ENCODE data around the gene CCDC157. TPM values are rescaled to one million over a fixed set of nuclear protein-coding genes. Genes with fewer than 3 reads are reported as not detected.

The CCDC157 gene
- total and polyA plus RNA-seq, 12 donors: 0.48 to 9.9 (median 2.8) TPM

DNA sequence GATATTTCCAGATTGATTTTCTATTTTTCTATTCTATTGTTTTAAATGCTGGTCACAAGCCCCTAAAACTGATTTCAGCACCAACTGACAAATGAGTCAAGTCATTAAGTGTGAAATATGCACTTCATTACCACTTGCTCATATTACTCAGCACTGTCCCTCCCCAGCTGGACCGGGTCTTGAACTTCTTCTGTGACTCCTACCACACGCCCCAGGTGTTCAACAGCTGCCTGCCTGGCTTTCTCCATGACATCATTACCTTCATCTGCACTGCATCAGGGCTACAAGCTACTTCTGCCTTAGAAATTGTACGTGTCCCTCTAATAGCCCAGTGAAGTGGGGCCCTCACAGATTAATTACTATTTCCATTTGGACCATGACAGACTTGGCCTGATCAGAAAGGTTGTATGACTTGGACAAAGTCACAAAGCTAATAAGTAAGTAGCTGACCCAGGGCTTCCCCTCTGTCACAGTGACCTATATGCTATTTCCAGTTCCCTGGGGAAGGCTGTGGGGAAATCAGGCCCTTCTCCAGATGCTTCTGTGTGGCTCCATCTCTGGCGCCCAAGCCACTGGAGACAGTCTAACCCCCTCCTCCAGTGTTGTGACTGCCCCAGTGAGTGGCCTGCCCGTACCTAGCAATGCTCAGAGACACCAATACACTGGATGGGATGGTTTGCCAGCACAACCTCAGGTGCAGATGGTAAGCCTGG is 48.1 kb upstream of the CCDC157 start:
- peaks cover 76 to 93% of the 10 kb centered on the region in 2 donors for H3K4me1 ChIP-seq (replicated peaks in 1 of 2)
- WGBS, 4 donors: 66 to 80% (median 78%) methylated on average over 4 to 5 of the region's 5 CpGs
- H3K9me3 ChIP-seq (replicated peaks in 1 of 3): no peaks in the 10 kb centered on the region
- no peak for TF ChIP-seq POLR2A (IDR thresholded peaks at IDR 0.05)
- TF ChIP-seq, protein P1, sequence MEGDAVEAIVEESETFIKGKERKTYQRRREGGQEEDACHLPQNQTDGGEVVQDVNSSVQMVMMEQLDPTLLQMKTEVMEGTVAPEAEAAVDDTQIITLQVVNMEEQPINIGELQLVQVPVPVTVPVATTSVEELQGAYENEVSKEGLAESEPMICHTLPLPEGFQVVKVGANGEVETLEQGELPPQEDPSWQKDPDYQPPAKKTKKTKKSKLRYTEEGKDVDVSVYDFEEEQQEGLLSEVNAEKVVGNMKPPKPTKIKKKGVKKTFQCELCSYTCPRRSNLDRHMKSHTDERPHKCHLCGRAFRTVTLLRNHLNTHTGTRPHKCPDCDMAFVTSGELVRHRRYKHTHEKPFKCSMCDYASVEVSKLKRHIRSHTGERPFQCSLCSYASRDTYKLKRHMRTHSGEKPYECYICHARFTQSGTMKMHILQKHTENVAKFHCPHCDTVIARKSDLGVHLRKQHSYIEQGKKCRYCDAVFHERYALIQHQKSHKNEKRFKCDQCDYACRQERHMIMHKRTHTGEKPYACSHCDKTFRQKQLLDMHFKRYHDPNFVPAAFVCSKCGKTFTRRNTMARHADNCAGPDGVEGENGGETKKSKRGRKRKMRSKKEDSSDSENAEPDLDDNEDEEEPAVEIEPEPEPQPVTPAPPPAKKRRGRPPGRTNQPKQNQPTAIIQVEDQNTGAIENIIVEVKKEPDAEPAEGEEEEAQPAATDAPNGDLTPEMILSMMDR (IDR thresholded peaks at IDR 0.05): no peak
- H3K36me3 ChIP-seq (replicated peaks in 1 of 2): no peaks in the 10 kb centered on the region
- intact Hi-C loops (cut with DNase I): no loop called here
- H3K4me3 ChIP-seq: no peak overlapping the region
- H3K27ac ChIP-seq: peak overlapping the region in 2 of 5 donors; percentile 77 to 87
- H3K27me3 ChIP-seq: no peaks in the 10 kb centered on the region
- DNase-seq: no peak

DNA sequence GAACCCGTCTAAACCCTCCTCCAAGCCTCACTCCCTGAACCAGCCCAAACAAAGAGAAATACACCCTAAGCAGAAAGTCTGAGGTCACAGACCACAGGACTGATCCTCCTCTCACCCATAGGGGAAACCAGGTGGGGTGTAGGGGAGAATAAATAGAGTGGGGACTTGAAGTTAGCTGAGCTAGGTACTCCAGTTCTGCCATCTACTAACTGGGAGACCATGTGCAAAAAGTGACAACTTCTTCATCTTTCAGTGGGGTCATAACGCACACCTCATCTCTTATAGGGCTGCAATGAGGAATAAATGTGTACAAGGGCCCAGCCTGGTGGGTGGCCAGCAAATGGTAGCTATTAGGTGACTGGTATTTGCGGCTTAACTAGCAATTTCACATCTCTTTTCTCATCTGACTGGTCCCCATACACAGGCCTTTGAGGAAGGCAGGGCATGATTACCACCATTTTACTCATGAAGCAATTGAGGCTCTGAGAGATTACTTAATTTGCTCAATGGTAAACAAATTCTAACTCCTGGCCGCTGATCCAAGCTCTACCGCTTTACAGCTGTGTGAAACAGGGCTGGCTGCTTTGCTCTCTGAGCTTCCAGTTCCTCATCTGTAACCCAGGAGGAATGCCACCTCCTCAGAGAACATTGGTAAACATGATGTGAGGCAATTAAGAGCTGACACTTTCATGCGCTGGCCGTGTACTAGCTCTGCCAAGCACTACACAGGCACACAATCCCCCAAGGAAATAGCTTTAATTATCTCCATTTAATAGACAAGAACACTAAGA is 46.7 kb upstream of the CCDC157 start:
- Histone ChIP-seq H3K27me3 (no peaks in the 10 kb centered on the region), H3K4me1 (replicated peaks in 1 of 2) (peaks cover 72 to 93% of the 10 kb centered on the region in 2 donors), H3K36me3 (replicated peaks in 1 of 2) (no peaks in the 10 kb centered on the region), H3K4me3 (no peak overlapping the region), H3K27ac (peak overlapping the region in 4 of 5 donors; percentile 14 to 87 (median 63)), H3K9me3 (replicated peaks in 1 of 3) (no peaks in the 10 kb centered on the region)
- 67 to 75% (median 70%) methylated on average over 7 of the region's 7 CpGs for WGBS, 4 donors
- peak in 1 of 7 donors; percentile 58 for DNase-seq
- intact Hi-C loops (cut with DNase I): no loop called here
- TF ChIP-seq, protein P1 (IDR thresholded peaks at IDR 0.05): no peak
- no peak for TF ChIP-seq POLR2A (IDR thresholded peaks at IDR 0.05)

DNA sequence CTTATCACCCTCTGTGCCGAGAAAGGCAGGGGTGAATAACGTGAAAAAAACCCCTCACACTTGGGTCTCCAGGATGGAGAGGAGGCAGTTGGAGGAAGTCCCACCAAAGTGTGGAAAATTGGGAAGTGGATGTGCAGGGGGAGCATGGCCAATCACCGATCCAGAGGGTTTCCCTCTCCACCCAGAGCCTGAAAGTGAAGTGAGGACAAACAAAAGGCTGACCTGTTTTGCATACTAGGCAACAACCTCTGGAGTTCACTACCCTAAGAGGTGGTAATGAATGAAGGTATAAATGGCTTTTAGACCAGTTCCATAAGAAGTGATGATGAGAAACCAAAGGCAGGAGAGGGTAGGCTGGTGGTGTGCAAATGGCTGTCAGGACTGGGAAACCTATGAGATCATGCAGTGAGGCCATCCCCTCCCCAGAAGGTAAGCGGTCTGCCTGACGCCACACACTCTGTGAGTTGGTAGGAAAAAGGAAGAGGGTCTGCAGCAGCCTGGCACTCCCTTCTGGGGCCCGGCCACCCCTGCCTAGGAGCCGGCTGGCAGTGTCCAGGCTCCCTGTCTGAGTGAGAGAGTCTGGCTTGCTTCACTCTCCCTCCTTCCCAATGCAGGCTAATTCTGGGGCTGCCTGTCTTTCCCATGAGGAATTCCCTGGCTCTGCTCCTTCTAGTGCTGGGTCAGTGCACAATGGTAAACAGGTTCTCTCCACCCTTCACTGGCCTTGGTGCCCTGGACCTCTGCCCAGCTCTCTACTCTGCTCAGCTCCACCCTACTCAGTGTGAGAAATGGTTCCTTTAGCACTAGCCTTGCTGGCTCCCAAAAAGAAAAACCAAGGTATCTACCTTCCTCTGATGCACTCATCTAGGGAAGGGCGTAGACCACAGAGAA is 45.7 kb upstream of the CCDC157 start:
- no peaks in the 10 kb centered on the region for H3K36me3 ChIP-seq (replicated peaks in 1 of 2)
- H3K27ac ChIP-seq: peak overlapping the region; percentile 49 to 87 (median 74)
- no peaks in the 10 kb centered on the region for H3K9me3 ChIP-seq (replicated peaks in 1 of 3)
- H3K27me3 ChIP-seq: no peaks in the 10 kb centered on the region
- 39 to 59% (median 50%) methylated on average over 8 of the region's 8 CpGs for WGBS, 4 donors
- peak; percentile 76 to 92 (median 91) for DNase-seq
- intact Hi-C loops (cut with DNase I): no loop called here
- TF ChIP-seq POLR2A (IDR thresholded peaks at IDR 0.05): peak in 1 of 2 donors; percentile 56
- TF ChIP-seq, protein P1 (IDR thresholded peaks at IDR 0.05): no peak
- H3K4me3 ChIP-seq: peak overlapping the region in 1 of 4 donors; percentile 8
- peaks cover 68 to 93% of the 10 kb centered on the region in 2 donors for H3K4me1 ChIP-seq (replicated peaks in 1 of 2)
